Measurements from ENCODE around the gene HBM. TPM values are rescaled to one million over a fixed set of nuclear protein-coding genes. Genes with fewer than 3 reads are reported as not detected.
"Not testable (repeated sequence)": the region's sequence is repeated elsewhere in the genome, so short reads cannot be mapped to it uniquely, and the experiment has no call there.

Gene HBM
- total RNA-seq, 8 experiments from 2014 or later = not detected

GRCh38 chr16:164827-165538 lies 795 bp upstream of the HBM start:
- Histone ChIP-seq H3K4me1 (replicated peaks in 1 of 2) (peaks cover 17 to 23% of the 10 kb centered on the region in 2 donors), H3K4me3 (peak overlapping the region in 2 of 5 donors; percentile 19 to 34), H3K27ac (no peak overlapping the region)
- ATAC-seq (replicated peaks in 6 of 8) = peak in 5 of 8 experiments; percentile 46 to 53 (median 50)
- WGBS, 10 experiments = 0 to 20% (median 0%) methylated on average over 1 of the region's 77 CpGs; no CpG with 5 or more reads in 7 of the 10 experiments
- in situ Hi-C loops (cut with MboI; ENCODE audit: low pct_unique_long_range_greater_than_20kb in 2 of 9, low sequenced_read_pairs in 9 of 9, unreplicated experiment in 9 of 9) = no loop called here

GRCh38 chr16:166375-167121 lies 770 bp downstream of the HBM start:
- 0 to 20% (median 0%) methylated on average over 1 to 8 of the region's 45 CpGs; no CpG with 5 or more reads in 1 of the 10 experiments for WGBS, 10 experiments
- Histone ChIP-seq H3K4me1 (replicated peaks in 1 of 2) (peaks cover 17 to 23% of the 10 kb centered on the region in 2 donors), H3K27ac (no peak overlapping the region), H3K4me3 (peak overlapping the region in 1 of 5 donors; percentile 34)
- in situ Hi-C loops (cut with MboI; ENCODE audit: low pct_unique_long_range_greater_than_20kb in 2 of 9, low sequenced_read_pairs in 9 of 9, unreplicated experiment in 9 of 9) = no loop called here
- peak in 3 of 8 experiments; percentile 16 to 41 (median 36) for ATAC-seq (replicated peaks in 6 of 8)

GRCh38 chr16:167122-167690 lies 1.4 kb downstream of the HBM start:
- ATAC-seq (replicated peaks in 6 of 8) = no peak
- Histone ChIP-seq H3K4me3 (no peak overlapping the region), H3K4me1 (replicated peaks in 1 of 2) (peaks cover 17 to 23% of the 10 kb centered on the region in 2 donors), H3K27ac (no peak overlapping the region)
- in situ Hi-C loops (cut with MboI; ENCODE audit: low pct_unique_long_range_greater_than_20kb in 2 of 9, low sequenced_read_pairs in 9 of 9, unreplicated experiment in 9 of 9) = no loop called here
- 0 to 20% (median 12%) methylated on average over 1 to 8 of the region's 11 CpGs; no CpG with 5 or more reads in 1 of the 10 experiments for WGBS, 10 experiments

GRCh38 chr16:168424-168823 lies 2.6 kb downstream of the HBM start:
- Histone ChIP-seq H3K4me1 (replicated peaks in 1 of 2) (peaks cover 17 to 23% of the 10 kb centered on the region in 2 donors), H3K4me3 (no peak overlapping the region), H3K27ac (no peak overlapping the region)
- WGBS, 10 experiments = 20 to 67% (median 50%) methylated on average over 1 to 3 of the region's 6 CpGs; no CpG with 5 or more reads in 6 of the 10 experiments
- no peak for ATAC-seq (replicated peaks in 6 of 8)
- in situ Hi-C loops (cut with MboI; ENCODE audit: low pct_unique_long_range_greater_than_20kb in 2 of 9, low sequenced_read_pairs in 9 of 9, unreplicated experiment in 9 of 9) = no loop called here

- no peak for ATAC-seq (replicated peaks in 6 of 8)
- 29 to 40% methylated on average over 2 to 3 of the region's 3 CpGs; no CpG with 5 or more reads in 8 of the 10 experiments for WGBS, 10 experiments
- in situ Hi-C loops (cut with MboI; ENCODE audit: low pct_unique_long_range_greater_than_20kb in 2 of 9, low sequenced_read_pairs in 9 of 9, unreplicated experiment in 9 of 9) = no loop called here
These were observed 3.2 kb downstream of the HBM start for GRCh38 chr16:169014-169413.

GRCh38 chr16:170088-170507 lies 4.3 kb downstream of the HBM start:
- not testable (repeated sequence) for H3K4me3 ChIP-seq

More at GRCh38 chr16:169014-169413, 3.2 kb downstream of the HBM start:
- Histone ChIP-seq H3K4me1 (replicated peaks in 1 of 2) (peaks cover 17 to 23% of the 10 kb centered on the region in 2 donors), H3K27ac (no peak overlapping the region), H3K4me3 (no peak overlapping the region)

GRCh38 chr16:170788-171187 lies 5.0 kb downstream of the HBM start:
- WGBS, 10 experiments = 0 to 88% (median 20%) methylated on average over 1 of the region's 1 CpG; no CpG with 5 or more reads in 2 of the 10 experiments
- in situ Hi-C loops (cut with MboI; ENCODE audit: low pct_unique_long_range_greater_than_20kb in 2 of 9, low sequenced_read_pairs in 9 of 9, unreplicated experiment in 9 of 9) = no loop called here
- peaks cover 10 to 14% of the 10 kb centered on the region in 2 donors for H3K4me1 ChIP-seq (replicated peaks in 1 of 2)
- no peak overlapping the region for H3K27ac ChIP-seq
- no peak for ATAC-seq (replicated peaks in 6 of 8)
- no peak overlapping the region for H3K4me3 ChIP-seq

More at GRCh38 chr16:170088-170507, 4.3 kb downstream of the HBM start:
- WGBS, 10 experiments = 0 to 20% (median 0%) methylated on average over 1 to 2 of the region's 5 CpGs; no CpG with 5 or more reads in 6 of the 10 experiments
- H3K27ac ChIP-seq; in situ Hi-C loops (cut with MboI; ENCODE audit: low pct_unique_long_range_greater_than_20kb in 2 of 9, low sequenced_read_pairs in 9 of 9, unreplicated experiment in 9 of 9): not testable (repeated sequence)
- peak; percentile 23 to 68 (median 39) for ATAC-seq (replicated peaks in 6 of 8)
- H3K4me1 ChIP-seq (replicated peaks in 1 of 2) = peaks cover 15 to 21% of the 10 kb centered on the region in 2 donors

- H3K27ac ChIP-seq; H3K4me3 ChIP-seq; in situ Hi-C loops (cut with MboI; ENCODE audit: low pct_unique_long_range_greater_than_20kb in 2 of 9, low sequenced_read_pairs in 9 of 9, unreplicated experiment in 9 of 9); H3K4me1 ChIP-seq (replicated peaks in 1 of 2): not testable (repeated sequence)
- ATAC-seq (replicated peaks in 6 of 8) = peak; percentile 16 to 61 (median 40)
- WGBS, 10 experiments = no CpG with 5 or more reads among the region's 74 CpGs
These were observed 6.7 kb downstream of the HBM start, which contains the start of gene HBA2 for GRCh38 chr16:172374-172941. Gene HBA2, plus strand, starts transcription at chr16:172876. Its CDS starts 37 bp downstream, at chr16:172913.

GRCh38 chr16:173211-173854 lies 7.6 kb downstream of the HBM start:
- H3K27ac ChIP-seq; H3K4me3 ChIP-seq; ATAC-seq (replicated peaks in 6 of 8); H3K4me1 ChIP-seq (replicated peaks in 1 of 2); in situ Hi-C loops (cut with MboI; ENCODE audit: low pct_unique_long_range_greater_than_20kb in 2 of 9, low sequenced_read_pairs in 9 of 9, unreplicated experiment in 9 of 9): not testable (repeated sequence)
- WGBS, 10 experiments = no CpG with 5 or more reads among the region's 44 CpGs

GRCh38 chr16:173928-174769 lies 8.4 kb downstream of the HBM start:
- H3K4me1 ChIP-seq (replicated peaks in 1 of 2); H3K4me3 ChIP-seq; H3K27ac ChIP-seq; in situ Hi-C loops (cut with MboI; ENCODE audit: low pct_unique_long_range_greater_than_20kb in 2 of 9, low sequenced_read_pairs in 9 of 9, unreplicated experiment in 9 of 9): not testable (repeated sequence)
- peak in 2 of 8 experiments; percentile 2 to 8 for ATAC-seq (replicated peaks in 6 of 8)
- WGBS, 10 experiments = 0 to 17% (median 0%) methylated on average over 1 to 3 of the region's 13 CpGs; no CpG with 5 or more reads in 7 of the 10 experiments

GRCh38 chr16:175011-175949 lies 9.5 kb downstream of the HBM start:
- in situ Hi-C loops (cut with MboI; ENCODE audit: low pct_unique_long_range_greater_than_20kb in 2 of 9, low sequenced_read_pairs in 9 of 9, unreplicated experiment in 9 of 9) = no loop called here
- Histone ChIP-seq H3K4me3 (no peak overlapping the region), H3K4me1 (replicated peaks in 1 of 2) (peaks cover 0 to 2% of the 10 kb centered on the region in 2 donors), H3K27ac (no peak overlapping the region)
- WGBS, 10 experiments = 30 to 67% methylated on average over 1 to 2 of the region's 8 CpGs; no CpG with 5 or more reads in 8 of the 10 experiments
- no peak for ATAC-seq (replicated peaks in 6 of 8)

Data from motor neuron (in vitro differentiated cells).